HG03575 (cell line): ENCODE results near the gene UCP1.
"Not testable (repeated sequence)": the region's sequence is repeated elsewhere in the genome, so short reads cannot be mapped to it uniquely, and the experiment has no call there.

ENCODE experiments used
- ATAC-seq: cut with Tn5 transposase; IDR thresholded peaks from one replicate; pipeline ENCODE4 v1.9.1; 2021; ENCODE audit not compliant: unreplicated experiment, insufficient number of reproducible peaks, low FRiP score; ENCODE audit errors: extremely low read depth

Gene UCP1

DNA sequence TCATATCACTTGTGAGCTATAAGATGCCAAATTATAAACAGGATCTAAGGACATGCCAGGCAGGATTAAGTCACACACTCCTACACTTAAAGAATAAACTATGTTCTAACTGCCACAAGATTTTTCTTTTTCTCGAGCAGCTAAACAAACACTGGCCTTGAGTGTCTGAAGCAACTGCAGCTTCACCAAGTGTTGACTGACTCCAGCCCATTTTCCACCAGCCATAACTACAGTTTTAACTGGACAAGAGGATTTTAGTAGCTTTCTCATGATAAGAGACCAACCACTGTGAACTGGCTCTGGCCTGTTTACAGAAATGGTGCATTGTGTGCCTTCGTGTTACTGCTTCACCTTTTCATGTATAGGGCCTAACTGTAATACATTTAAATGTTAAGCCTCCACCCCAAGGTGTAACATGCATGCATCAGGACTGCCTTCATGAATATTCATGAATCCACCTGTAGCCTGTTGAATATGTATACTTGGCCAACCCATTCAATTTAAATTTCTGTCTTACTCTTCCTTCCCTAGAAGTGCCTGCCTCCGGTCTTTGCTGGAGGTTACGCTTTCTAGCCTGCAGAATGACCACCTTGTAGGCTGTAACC lies 10.8 kb downstream of the UCP1 start:
- ATAC-seq = no peak

DNA sequence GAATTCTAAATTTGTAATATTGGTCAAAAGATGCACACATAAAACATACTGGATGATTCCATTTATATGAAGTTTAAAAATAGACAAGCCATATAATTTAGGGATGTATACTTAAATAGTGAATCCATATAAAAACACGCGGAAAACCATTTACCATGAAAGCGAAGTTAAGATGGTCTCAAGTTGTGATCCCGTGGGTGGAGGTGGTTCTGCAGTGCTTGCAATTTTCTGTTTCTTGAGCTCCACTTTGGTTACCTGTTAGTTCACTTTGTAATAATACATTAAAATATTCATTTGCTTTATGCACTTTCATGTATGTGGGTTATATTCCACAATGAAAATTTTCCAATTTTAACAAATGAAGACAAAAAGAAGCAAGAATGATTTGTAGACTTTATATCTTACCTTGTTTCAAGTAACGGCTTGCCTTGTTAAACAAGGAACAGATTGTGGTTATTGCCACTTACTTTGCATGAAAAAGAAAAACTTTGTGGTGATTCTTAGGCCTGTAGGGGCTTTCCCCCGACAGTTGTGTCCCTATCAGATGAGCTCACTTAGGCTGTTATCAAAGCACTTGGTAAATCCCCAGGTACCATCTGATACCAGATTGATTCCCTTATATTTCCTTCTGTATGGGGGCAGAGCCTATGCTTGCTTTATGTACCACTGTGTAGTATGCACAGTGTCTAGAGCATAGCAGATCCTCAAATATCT lies 12.2 kb downstream of the UCP1 start:
- peak; percentile 99 for ATAC-seq

GRCh38 chr4:140533951-140534480 lies 34.7 kb downstream of the UCP1 start:
- no peak for ATAC-seq

- ATAC-seq = no peak
These were observed 39.3 kb downstream of the UCP1 start for GRCh38 chr4:140529434-140529833.

GRCh38 chr4:140523857-140524742 lies 44.7 kb downstream of the UCP1 start, which contains the start of gene ELMOD2:
Gene ELMOD2, plus strand, starts transcription at chr4:140524168. Its CDS starts 1,261 bp downstream, at chr4:140525429.
- peak; percentile 99 for ATAC-seq

DNA sequence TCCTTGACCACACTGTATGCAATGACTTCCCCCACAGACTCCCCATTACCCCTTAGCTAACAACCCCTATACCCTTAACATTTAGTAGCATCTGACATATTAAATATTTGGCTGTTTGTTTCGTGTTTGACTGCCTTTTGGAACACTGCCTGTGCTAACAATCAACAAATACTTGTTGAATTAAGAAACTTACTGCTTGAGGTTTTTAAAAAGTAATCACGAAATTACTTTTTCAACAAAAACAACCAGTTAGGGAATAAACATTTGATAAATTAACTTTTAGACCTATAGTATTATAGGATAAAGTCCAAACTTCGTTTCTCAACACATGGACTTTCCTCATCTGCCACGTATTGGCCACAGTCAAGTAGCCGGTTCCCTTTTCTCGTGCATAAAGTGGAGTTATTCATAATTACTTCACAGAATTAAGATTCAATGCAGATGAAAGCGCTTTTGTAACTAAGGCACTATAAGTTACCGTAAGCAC lies 45.3 kb downstream of the UCP1 start:
- peak; percentile 16 for ATAC-seq

DNA sequence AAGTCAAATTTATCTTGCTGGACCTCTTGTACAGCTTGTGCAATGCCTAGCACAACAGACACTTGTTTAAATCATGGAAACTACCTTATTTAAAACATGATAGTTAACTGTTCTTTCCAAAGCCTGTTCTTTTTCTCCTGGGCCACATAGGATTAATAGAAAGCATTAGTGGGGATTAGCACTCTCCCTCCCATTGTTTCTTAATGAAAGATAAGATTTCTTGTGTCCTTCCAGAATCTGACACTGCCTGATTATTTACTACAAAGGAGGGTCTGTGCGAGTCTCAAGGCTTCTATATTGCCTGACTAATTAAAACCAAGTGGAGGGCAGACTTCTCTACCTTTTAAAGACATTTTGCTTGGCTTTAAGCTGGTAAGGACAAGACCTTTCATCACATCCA lies 53.3 kb downstream of the UCP1 start:
- no peak for ATAC-seq

DNA sequence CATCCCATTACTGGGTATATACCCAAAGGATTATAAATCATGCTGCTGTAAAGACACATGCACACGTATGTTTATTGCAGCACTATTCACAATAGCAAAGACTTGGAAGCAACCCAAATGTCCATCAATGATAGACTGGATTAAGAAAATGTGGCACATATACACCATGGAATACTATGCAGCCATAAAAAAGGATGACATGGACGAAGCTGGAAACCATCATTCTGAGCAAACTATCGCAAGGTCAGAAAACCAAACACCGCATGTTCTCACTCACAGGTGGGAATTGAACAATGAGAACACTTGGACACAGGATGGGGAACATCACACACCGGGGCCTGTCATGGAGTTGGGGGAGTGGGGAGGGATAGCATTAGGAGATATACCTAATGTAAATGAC lies 55.0 kb downstream of the UCP1 start:
- ATAC-seq = not testable (repeated sequence)
